Tibial nerve (tissue), 4 donors: ENCODE measurements around the gene NOM1. TPM values are rescaled to one million over a fixed set of nuclear protein-coding genes. Genes with fewer than 3 reads are reported as not detected.
"Not testable (repeated sequence)": the region's sequence is repeated elsewhere in the genome, so short reads cannot be mapped to it uniquely, and the experiment has no call there.

ENCODE experiments used
- DNase-seq, 2 donors: peaks; one replicate each; pipeline ENCODE4 v3.0.0-alpha.2; 2019; ENCODE audit warnings: low spot score in 2 of 2
- H3K27ac ChIP-seq, 4 donors: fragments of 200-600 bp; sonication (generic) in 3 of 4; one replicate each; pipeline ENCODE4 v1.5.1; 2017 to 2019; ENCODE audit warnings: mild to moderate bottlenecking in 1 of 4
- H3K27me3 ChIP-seq, 2 donors: fragments of 200-600 bp; sonication (generic) in 1 of 2; one replicate each; pipeline versions ENCODE4 v1.5.1 to v1.6.0; 2017 to 2019
- H3K36me3 ChIP-seq, 3 donors: fragments of 200-600 bp; sonication (generic); one replicate each; pipeline ENCODE4 v1.5.1; 2018 to 2019
- H3K4me1 ChIP-seq, 4 donors: fragments of 200-600 bp; sonication (generic) in 3 of 4; one replicate each; pipeline ENCODE4 v1.5.1; 2017 to 2019
- H3K4me3 ChIP-seq, 4 donors: fragments of 200-600 bp; sonication (generic) in 3 of 4; one replicate each; pipeline ENCODE4 v1.5.1; 2017 to 2019; ENCODE audit warnings: mild to moderate bottlenecking in 1 of 4, moderate library complexity in 1 of 4
- H3K9me3 ChIP-seq, 4 donors: fragments of 200-600 bp; sonication (generic) in 3 of 4; one replicate each; pipeline ENCODE4 v1.5.1; 2017 to 2019
- EP300 ChIP-seq, 2 donors: sonication (generic); formaldehyde crosslinking; IDR thresholded peaks; one replicate each; pipeline ENCODE4 v1.6.1; 2017; ENCODE audit warnings: antibody characterized with exemption in 2 of 2, mild to moderate bottlenecking in 1 of 2
- POLR2A ChIP-seq, 2 donors: fragments of 450-650 bp; IDR thresholded peaks; one replicate each; pipeline ENCODE4 v1.6.1; 2017; ENCODE audit warnings: antibody characterized with exemption in 2 of 2, mild to moderate bottlenecking in 2 of 2, moderate library complexity in 2 of 2
- WGBS, 2 donors: methylation state at CpG; one replicate each; pipeline ENCODE4 v1.1.5; 2018; 5-methylcytosine and 5-hydroxymethylcytosine counted together
- total RNA-seq, 4 donors: library from RNA; depleted of rRNA; stranded (reverse); fragments of >200 nt; gene quantifications; one replicate each; pipeline ENCODE4 v1.1.0, GENCODE V29; 2016
- TF ChIP-seq, protein P1 (sequence below), 5 experiments: fragments of 200-600 bp in 3 of 5; fragments of 450-650 bp in 2 of 5; sonication (generic) in 3 of 5; IDR thresholded peaks; one replicate each; pipeline ENCODE4 v1.5.1; 2016 to 2019; ENCODE audit warnings: antibody characterized with exemption in 5 of 5, mild to moderate bottlenecking in 3 of 5, moderate library complexity in 2 of 5

Gene NOM1
- total RNA-seq, 4 donors from 2014 or later, result 23.3 to 41.5 (median 25.3) TPM

DNA sequence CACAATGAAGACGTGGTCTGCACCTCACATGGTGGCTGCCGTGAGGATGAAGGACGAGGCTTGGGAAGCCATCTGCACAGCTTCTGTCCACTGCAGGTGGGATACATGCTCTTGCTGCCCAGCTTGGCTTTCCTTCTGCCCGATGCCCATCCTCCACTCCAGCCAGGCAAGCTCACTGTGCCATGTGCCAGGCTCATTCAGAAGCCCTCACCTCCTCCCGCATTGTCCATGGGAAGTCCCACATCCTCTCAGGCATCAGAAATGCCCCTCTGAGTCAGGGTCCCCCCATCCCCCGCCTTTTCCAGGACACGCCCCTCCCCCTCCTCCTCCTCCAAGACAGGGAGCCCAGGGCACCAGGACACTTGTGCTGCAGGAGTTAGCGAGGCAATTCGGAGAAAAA is 4.6 kb upstream of the NOM1 start:
- H3K27ac ChIP-seq, result no peak overlapping the region
- 51 to 53% methylated on average over 9 of the region's 9 CpGs for WGBS, 2 donors
- no peak for DNase-seq
- H3K4me1 ChIP-seq, result peaks cover 0 to 25% (median 0%) of the 10 kb centered on the region in 4 donors
- peaks cover 0 to 34% of the 10 kb centered on the region in 2 donors for H3K27me3 ChIP-seq
- no peak overlapping the region for H3K4me3 ChIP-seq
- no peaks in the 10 kb centered on the region for H3K36me3 ChIP-seq
- no peaks in the 10 kb centered on the region for H3K9me3 ChIP-seq
- TF ChIP-seq EP300 (IDR thresholded peaks at IDR 0.05) (no peak), POLR2A (IDR thresholded peaks at IDR 0.05) (no peak)
- TF ChIP-seq, protein P1, sequence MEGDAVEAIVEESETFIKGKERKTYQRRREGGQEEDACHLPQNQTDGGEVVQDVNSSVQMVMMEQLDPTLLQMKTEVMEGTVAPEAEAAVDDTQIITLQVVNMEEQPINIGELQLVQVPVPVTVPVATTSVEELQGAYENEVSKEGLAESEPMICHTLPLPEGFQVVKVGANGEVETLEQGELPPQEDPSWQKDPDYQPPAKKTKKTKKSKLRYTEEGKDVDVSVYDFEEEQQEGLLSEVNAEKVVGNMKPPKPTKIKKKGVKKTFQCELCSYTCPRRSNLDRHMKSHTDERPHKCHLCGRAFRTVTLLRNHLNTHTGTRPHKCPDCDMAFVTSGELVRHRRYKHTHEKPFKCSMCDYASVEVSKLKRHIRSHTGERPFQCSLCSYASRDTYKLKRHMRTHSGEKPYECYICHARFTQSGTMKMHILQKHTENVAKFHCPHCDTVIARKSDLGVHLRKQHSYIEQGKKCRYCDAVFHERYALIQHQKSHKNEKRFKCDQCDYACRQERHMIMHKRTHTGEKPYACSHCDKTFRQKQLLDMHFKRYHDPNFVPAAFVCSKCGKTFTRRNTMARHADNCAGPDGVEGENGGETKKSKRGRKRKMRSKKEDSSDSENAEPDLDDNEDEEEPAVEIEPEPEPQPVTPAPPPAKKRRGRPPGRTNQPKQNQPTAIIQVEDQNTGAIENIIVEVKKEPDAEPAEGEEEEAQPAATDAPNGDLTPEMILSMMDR (IDR thresholded peaks at IDR 0.05), result no peak

DNA sequence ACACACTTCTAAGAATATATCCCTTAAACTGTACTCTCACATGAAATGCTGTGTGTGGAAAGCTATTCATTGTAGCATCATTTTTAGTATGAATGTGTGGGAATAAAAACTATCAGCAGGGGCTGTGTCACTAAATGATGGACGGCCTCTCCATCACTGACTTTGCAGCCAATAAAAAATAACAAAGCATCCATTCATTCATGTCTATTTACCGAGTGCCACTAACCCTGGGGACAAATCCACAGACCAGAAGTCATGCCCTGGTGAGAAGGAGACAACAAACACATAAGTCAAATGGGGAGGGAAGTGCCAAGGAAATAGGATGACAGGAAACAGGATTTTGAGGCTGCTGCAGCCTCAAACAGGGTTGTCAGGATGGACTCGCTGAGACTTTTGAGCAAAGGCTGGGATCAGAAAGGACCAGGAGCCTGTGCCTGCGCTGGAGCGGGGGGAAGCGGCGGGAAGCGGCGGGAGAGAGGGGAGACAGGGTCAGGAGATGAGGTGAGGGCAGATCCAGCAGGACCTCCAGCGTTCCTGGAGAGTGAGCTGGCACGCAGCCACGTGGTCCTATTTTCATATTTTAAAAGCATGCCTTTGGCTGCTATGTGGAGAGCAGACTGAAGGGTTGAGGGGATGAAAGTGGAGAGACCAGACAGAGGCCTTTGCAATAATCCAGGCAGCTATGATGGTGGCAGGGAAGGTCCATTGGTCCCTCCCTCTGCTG is 2.2 kb upstream of the NOM1 start:
- no peak overlapping the region for H3K27ac ChIP-seq
- no peaks in the 10 kb centered on the region for H3K36me3 ChIP-seq
- no peak for DNase-seq
- peaks cover 0 to 48% (median 16%) of the 10 kb centered on the region in 4 donors for H3K4me1 ChIP-seq
- H3K9me3 ChIP-seq, result no peaks in the 10 kb centered on the region
- WGBS, 2 donors, result 51 to 56% methylated on average over 12 of the region's 12 CpGs
- TF ChIP-seq, protein P1 (IDR thresholded peaks at IDR 0.05), result no peak
- no peak for TF ChIP-seq EP300 (IDR thresholded peaks at IDR 0.05)
- no peak for TF ChIP-seq POLR2A (IDR thresholded peaks at IDR 0.05)
- H3K4me3 ChIP-seq, result no peak overlapping the region
- H3K27me3 ChIP-seq, result peaks cover 0 to 34% of the 10 kb centered on the region in 2 donors

GRCh38 chr7:156948361-156948760 is 1.2 kb upstream of the NOM1 start:
- no peak for DNase-seq
- Histone ChIP-seq H3K27ac (peak overlapping the region in 1 of 4 donors; percentile 31), H3K4me3 (peak overlapping the region in 3 of 4 donors; percentile 88 to 100 (median 92)), H3K27me3 (peaks cover 0 to 24% of the 10 kb centered on the region in 2 donors), H3K4me1 (peaks cover 0 to 55% (median 16%) of the 10 kb centered on the region in 4 donors), H3K36me3 (peaks cover 0 to 10% (median 5%) of the 10 kb centered on the region in 3 donors), H3K9me3 (no peaks in the 10 kb centered on the region)
- TF ChIP-seq POLR2A (IDR thresholded peaks at IDR 0.05) (no peak), EP300 (IDR thresholded peaks at IDR 0.05) (no peak)
- TF ChIP-seq, protein P1 (IDR thresholded peaks at IDR 0.05), result no peak
- 88 to 91% methylated on average over 12 of the region's 12 CpGs for WGBS, 2 donors

DNA sequence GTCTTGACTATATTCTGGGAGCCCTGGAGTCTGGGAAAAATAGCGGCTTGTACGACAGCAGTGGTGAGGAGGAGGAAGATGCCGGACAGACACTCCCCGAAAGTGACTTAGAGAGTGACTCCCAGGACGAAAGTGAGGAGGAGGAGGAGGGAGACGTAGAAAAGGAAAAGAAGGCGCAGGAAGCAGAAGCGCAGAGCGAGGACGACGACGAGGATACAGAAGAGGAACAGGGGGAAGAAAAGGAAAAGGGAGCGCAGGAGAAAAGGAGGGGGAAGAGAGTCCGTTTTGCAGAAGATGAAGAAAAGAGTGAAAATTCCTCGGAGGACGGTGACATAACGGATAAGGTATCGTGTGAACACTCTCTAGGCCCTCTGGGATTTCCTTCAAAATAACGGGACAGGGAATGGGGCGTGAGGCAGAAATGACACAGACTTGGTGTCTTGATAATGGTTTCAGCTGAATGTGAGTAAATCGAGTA is 908 bp downstream of the NOM1 start:
- Histone ChIP-seq H3K9me3 (no peaks in the 10 kb centered on the region), H3K4me1 (peaks cover 0 to 55% (median 16%) of the 10 kb centered on the region in 4 donors), H3K36me3 (peaks cover 0 to 31% (median 7%) of the 10 kb centered on the region in 3 donors), H3K27me3 (peaks cover 0 to 9% of the 10 kb centered on the region in 2 donors), H3K27ac (peak overlapping the region in 1 of 4 donors; percentile 62), H3K4me3 (peak overlapping the region; percentile 88 to 100 (median 94))
- DNase-seq, result no peak
- WGBS, 2 donors, result 2 to 3% methylated on average over 21 of the region's 21 CpGs
- TF ChIP-seq POLR2A (IDR thresholded peaks at IDR 0.05) (no peak), EP300 (IDR thresholded peaks at IDR 0.05) (no peak)
- TF ChIP-seq, protein P1 (IDR thresholded peaks at IDR 0.05), result no peak

- WGBS, 2 donors, result 81 to 86% methylated on average over 11 to 12 of the region's 12 CpGs
- Histone ChIP-seq H3K36me3 (peaks cover 0 to 59% (median 9%) of the 10 kb centered on the region in 3 donors), H3K4me1 (peaks cover 0 to 41% (median 16%) of the 10 kb centered on the region in 4 donors)
- not testable (repeated sequence) for H3K27ac ChIP-seq, DNase-seq, H3K9me3 ChIP-seq, H3K27me3 ChIP-seq, H3K4me3 ChIP-seq
Measured at GRCh38 chr7:156953215-156953614, 3.7 kb downstream of the NOM1 start.
